ENCODE data around the gene PAM.

- TF ChIP-seq POLR2A (IDR thresholded peaks at IDR 0.05; ENCODE audit: low read depth, low read length) = no peak
- TF ChIP-seq TAF1 (IDR thresholded peaks at IDR 0.05; ENCODE audit: low read depth, low read length) = no peak
- TF ChIP-seq POLR2AphosphoS5 (IDR thresholded peaks at IDR 0.05; ENCODE audit: low read depth, low read length) = no peak
Measured at GRCh38 chr5:102863058-102863457, 108.0 kb downstream of the PAM start.

Data from GM12891 (cell line).